ENCODE results near the gene MOBP. TPM values are rescaled to one million over a fixed set of nuclear protein-coding genes. Genes with fewer than 3 reads are reported as not detected.

Gene MOBP
- total and polyA plus RNA-seq, 9 of the 15 experiments (the other 6 are each of a cell fraction or from before 2014, with no cell fraction given), result 0.09 to 0.33 (median 0.11) TPM; not detected in 4

GRCh38 chr3:39474126-39474515 is 6.6 kb downstream of the MOBP start (continued):
- TF ChIP-seq, protein P1, sequence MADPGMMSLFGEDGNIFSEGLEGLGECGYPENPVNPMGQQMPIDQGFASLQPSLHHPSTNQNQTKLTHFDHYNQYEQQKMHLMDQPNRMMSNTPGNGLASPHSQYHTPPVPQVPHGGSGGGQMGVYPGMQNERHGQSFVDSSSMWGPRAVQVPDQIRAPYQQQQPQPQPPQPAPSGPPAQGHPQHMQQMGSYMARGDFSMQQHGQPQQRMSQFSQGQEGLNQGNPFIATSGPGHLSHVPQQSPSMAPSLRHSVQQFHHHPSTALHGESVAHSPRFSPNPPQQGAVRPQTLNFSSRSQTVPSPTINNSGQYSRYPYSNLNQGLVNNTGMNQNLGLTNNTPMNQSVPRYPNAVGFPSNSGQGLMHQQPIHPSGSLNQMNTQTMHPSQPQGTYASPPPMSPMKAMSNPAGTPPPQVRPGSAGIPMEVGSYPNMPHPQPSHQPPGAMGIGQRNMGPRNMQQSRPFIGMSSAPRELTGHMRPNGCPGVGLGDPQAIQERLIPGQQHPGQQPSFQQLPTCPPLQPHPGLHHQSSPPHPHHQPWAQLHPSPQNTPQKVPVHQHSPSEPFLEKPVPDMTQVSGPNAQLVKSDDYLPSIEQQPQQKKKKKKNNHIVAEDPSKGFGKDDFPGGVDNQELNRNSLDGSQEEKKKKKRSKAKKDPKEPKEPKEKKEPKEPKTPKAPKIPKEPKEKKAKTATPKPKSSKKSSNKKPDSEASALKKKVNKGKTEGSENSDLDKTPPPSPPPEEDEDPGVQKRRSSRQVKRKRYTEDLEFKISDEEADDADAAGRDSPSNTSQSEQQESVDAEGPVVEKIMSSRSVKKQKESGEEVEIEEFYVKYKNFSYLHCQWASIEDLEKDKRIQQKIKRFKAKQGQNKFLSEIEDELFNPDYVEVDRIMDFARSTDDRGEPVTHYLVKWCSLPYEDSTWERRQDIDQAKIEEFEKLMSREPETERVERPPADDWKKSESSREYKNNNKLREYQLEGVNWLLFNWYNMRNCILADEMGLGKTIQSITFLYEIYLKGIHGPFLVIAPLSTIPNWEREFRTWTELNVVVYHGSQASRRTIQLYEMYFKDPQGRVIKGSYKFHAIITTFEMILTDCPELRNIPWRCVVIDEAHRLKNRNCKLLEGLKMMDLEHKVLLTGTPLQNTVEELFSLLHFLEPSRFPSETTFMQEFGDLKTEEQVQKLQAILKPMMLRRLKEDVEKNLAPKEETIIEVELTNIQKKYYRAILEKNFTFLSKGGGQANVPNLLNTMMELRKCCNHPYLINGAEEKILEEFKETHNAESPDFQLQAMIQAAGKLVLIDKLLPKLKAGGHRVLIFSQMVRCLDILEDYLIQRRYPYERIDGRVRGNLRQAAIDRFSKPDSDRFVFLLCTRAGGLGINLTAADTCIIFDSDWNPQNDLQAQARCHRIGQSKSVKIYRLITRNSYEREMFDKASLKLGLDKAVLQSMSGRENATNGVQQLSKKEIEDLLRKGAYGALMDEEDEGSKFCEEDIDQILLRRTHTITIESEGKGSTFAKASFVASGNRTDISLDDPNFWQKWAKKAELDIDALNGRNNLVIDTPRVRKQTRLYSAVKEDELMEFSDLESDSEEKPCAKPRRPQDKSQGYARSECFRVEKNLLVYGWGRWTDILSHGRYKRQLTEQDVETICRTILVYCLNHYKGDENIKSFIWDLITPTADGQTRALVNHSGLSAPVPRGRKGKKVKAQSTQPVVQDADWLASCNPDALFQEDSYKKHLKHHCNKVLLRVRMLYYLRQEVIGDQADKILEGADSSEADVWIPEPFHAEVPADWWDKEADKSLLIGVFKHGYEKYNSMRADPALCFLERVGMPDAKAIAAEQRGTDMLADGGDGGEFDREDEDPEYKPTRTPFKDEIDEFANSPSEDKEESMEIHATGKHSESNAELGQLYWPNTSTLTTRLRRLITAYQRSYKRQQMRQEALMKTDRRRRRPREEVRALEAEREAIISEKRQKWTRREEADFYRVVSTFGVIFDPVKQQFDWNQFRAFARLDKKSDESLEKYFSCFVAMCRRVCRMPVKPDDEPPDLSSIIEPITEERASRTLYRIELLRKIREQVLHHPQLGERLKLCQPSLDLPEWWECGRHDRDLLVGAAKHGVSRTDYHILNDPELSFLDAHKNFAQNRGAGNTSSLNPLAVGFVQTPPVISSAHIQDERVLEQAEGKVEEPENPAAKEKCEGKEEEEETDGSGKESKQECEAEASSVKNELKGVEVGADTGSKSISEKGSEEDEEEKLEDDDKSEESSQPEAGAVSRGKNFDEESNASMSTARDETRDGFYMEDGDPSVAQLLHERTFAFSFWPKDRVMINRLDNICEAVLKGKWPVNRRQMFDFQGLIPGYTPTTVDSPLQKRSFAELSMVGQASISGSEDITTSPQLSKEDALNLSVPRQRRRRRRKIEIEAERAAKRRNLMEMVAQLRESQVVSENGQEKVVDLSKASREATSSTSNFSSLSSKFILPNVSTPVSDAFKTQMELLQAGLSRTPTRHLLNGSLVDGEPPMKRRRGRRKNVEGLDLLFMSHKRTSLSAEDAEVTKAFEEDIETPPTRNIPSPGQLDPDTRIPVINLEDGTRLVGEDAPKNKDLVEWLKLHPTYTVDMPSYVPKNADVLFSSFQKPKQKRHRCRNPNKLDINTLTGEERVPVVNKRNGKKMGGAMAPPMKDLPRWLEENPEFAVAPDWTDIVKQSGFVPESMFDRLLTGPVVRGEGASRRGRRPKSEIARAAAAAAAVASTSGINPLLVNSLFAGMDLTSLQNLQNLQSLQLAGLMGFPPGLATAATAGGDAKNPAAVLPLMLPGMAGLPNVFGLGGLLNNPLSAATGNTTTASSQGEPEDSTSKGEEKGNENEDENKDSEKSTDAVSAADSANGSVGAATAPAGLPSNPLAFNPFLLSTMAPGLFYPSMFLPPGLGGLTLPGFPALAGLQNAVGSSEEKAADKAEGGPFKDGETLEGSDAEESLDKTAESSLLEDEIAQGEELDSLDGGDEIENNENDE (IDR thresholded peaks at IDR 0.05; ENCODE audit: low read depth, low read length), result no peak
- TF ChIP-seq GTF2A2 (tag; IDR thresholded peaks at IDR 0.05) (no peak), CHCHD3 (CRISPR knock-in tag; IDR thresholded peaks at IDR 0.05) (no peak), CBX5 (IDR thresholded peaks at IDR 0.05; ENCODE audit: borderline replicate concordance, low read depth) (no peak), NFIC (IDR thresholded peaks at IDR 0.05) (no peak), ASH1L (IDR thresholded peaks at IDR 0.05; ENCODE audit: borderline replicate concordance, low read depth, partially characterized antibody) (no peak), ZFX (CRISPR knock-in tag; IDR thresholded peaks at IDR 0.05) (no peak), SREBF1 (IDR thresholded peaks at IDR 0.05; ENCODE audit: borderline replicate concordance, low read depth, low read length) (no peak), ZNF224 (CRISPR knock-in tag; IDR thresholded peaks at IDR 0.05) (no peak), RNF2 (IDR thresholded peaks at IDR 0.05) (no peak)

Data from K562 (cell line).